Fibroblast of mammary gland (primary cell): ENCODE measurements around the gene GANAB.

ENCODE experiments used
- DNase-seq: peaks from one replicate; pipeline ENCODE4 v3.0.0-alpha.2; 2010; ENCODE audit warnings: low read depth
- H3K4me3 ChIP-seq: 2 replicates; pipeline ENCODE4 v1.5.1; 2011; ENCODE audit warnings: low read depth, mild to moderate bottlenecking, low read length, moderate library complexity; ENCODE audit not compliant: control insufficient read depth
- CTCF ChIP-seq: conservative IDR thresholded peaks from 2 replicates; pipeline ENCODE4 v1.5.1; 2011; ENCODE audit warnings: low read depth, low read length, inconsistent platforms; ENCODE audit not compliant: control insufficient read depth, insufficient read depth

The GANAB gene

GRCh38 chr11:62612366-62613290 lies 33.8 kb downstream of the GANAB start, which contains the start of the genes EML3 and ROM1:
Gene EML3, minus strand, starts transcription at chr11:62612775. Its CDS starts 318 bp downstream, at chr11:62612457.
Gene ROM1, plus strand, starts transcription at chr11:62613257. Its CDS starts 25 bp downstream, at chr11:62613282.
- H3K4me3 ChIP-seq: peak within 1 kb of the TSS; percentile 64
- DNase-seq: peak; percentile 87
- TF ChIP-seq CTCF: peak; percentile 48

DNA sequence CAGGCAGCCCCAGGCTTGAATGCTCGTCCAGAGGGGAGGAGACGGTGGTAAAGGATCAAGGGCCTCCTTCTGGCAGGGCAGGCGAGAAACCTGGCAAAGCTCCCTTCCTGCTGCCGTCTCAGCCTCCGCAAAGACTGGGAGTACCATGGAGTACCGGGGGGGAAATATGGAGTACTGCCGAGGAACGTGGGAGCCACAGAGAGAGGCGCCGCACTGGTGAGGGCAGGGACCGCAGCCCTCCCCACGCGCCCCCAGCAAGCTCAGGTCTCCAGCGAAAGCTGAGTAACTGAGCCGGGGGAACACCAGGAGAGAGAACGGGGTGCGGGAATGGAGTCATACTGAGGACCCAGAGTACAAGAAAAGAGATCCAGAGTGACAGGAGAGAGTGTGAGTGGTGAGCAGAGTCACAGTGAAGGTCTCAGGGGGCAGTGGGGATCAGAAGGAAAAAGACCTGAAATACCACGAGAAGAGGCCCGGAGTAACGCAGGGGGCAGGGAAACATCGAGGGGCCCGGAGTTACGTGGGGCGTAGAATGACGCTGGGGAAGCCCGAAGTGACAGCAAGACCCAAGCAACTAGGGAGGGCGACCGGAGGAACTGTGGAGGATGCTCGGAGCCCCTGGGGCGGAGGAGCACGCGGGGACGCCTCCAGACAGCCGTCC lies 34.6 kb downstream of the GANAB start:
- peak overlapping the region; percentile 64 for H3K4me3 ChIP-seq
- peak; percentile 76 for DNase-seq

GRCh38 chr11:62610814-62611704 lies 35.4 kb downstream of the GANAB start:
- H3K4me3 ChIP-seq: peak overlapping the region; percentile 64
- TF ChIP-seq CTCF: no peak
- DNase-seq: no peak

More for the DNA sequence above, 34.6 kb downstream of the GANAB start:
- TF ChIP-seq CTCF: no peak

DNA sequence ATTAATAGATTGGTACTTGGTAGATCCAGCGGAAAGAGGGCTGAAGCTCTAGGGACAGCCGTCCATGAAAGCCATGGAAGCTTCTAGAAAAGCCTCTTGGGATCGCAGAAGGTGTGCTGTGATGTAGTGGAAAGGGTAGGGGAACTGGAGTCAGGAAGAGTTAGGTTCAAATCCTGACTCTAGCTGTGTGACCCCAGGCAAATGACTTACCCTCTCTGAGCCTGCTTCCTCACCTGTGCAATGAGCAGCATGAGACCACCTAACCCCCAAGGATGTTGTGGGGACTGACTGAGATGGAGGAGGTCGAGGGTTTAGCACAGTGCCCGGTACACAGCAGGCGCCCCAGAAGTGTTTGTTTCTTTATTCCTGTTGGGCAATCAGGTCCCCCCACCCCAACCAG lies 36.0 kb downstream of the GANAB start:
- no peak for TF ChIP-seq CTCF
- H3K4me3 ChIP-seq: no peak overlapping the region

DNA sequence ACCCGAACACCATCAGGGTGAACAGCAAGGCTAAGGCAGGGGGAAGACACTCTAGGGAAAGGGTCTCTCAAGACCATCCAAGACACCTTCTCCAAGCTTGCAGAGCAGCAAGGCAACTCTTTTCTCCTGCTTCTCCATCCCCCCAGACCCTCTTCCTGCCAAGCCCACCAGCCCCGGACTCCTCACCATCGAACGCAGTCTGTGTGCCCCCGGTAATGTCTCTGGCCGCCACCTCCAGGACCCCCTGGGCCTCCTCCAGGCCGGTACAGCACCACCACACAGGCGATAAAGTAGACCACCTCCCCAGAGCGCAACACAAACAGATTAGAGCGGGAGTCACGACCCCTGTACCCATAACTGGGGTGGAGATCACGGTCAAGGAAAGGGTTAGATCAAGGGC lies 37.6 kb downstream of the GANAB start:
- H3K4me3 ChIP-seq: no peak overlapping the region
- DNase-seq: no peak
- TF ChIP-seq CTCF: no peak

More for the DNA sequence above, 36.0 kb downstream of the GANAB start:
- no peak for DNase-seq

DNA sequence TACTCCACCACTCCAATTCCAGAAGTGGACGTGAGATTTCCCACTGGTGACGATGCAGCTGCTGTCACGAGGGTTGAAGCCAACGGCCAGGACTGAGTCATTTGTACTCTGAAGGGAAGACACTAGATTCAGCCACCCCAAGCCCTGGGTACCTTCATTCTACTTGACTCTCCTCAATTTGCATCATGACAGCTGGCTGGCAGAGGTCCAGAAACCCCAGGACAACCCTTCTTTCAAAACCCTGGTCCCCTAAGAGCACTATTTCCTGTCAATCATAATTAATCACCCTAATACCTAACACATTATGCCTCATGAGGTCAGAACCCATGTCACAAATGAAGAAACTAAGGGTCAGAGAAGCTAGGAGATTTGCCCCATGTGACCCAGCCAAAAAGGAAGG lies 38.7 kb downstream of the GANAB start:
- no peak for DNase-seq
- H3K4me3 ChIP-seq: no peak overlapping the region
- no peak for TF ChIP-seq CTCF
